Skeletal muscle cell (primary cell): ENCODE data around the gene AZU1.

Experiments
- DNase-seq: peaks from one replicate; pipeline ENCODE4 v3.0.0-alpha.2; 2010; ENCODE audit warnings: low read depth
- H3K4me3 ChIP-seq: 2 replicates; pipeline ENCODE4 v1.5.1; 2011; ENCODE audit warnings: low read depth, mild to moderate bottlenecking, control low read depth, low read length, moderate library complexity

AZU1 gene

DNA sequence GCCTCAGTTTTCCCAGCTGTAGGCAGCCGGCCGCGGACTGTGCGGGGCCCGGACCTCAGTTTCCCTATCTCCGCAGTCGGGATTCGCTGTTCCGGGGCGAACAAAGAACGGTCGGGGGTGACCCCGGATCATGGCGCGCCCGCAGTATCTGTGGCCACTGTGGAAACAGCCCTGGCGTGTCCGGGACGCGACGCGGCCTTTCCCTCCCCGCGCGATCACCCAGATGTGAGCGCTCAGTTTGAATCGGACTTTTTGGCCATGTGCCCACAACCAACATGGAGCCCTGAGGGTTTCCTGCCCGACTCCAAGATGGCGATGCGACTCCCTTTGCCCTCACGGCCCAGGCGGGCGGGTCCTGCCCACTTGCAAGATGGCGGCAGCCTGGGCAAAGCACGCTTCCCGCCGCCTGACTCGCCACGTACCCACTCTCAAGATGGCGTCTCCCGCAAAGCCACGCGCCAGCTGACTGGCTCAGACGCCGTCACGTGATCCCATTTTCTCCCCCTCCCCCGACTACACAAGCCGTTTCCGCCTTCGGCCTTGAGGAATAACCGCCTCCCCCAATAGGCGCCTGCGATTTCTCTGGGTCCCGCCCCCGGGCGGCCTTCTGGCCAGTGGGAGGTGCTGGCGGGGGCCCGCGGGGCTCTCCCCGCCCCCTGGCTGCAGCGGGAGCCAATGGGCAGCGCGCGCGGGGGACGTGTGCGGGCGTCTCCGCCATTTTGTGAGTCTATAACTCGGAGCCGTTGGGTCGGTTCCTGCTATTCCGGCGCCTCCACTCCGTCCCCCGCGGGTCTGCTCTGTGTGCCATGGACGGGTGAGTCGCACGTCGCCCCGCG is 30.7 kb upstream of the AZU1 start, which contains the start of gene PTBP1:
Gene PTBP1 (plus strand): TSS at position 761 of the 836 bp plus-strand sequence. CDS start 46 bp downstream, at position 807.
- DNase-seq = peak; percentile 100
- peak within 1 kb of the TSS; percentile 90 for H3K4me3 ChIP-seq

DNA sequence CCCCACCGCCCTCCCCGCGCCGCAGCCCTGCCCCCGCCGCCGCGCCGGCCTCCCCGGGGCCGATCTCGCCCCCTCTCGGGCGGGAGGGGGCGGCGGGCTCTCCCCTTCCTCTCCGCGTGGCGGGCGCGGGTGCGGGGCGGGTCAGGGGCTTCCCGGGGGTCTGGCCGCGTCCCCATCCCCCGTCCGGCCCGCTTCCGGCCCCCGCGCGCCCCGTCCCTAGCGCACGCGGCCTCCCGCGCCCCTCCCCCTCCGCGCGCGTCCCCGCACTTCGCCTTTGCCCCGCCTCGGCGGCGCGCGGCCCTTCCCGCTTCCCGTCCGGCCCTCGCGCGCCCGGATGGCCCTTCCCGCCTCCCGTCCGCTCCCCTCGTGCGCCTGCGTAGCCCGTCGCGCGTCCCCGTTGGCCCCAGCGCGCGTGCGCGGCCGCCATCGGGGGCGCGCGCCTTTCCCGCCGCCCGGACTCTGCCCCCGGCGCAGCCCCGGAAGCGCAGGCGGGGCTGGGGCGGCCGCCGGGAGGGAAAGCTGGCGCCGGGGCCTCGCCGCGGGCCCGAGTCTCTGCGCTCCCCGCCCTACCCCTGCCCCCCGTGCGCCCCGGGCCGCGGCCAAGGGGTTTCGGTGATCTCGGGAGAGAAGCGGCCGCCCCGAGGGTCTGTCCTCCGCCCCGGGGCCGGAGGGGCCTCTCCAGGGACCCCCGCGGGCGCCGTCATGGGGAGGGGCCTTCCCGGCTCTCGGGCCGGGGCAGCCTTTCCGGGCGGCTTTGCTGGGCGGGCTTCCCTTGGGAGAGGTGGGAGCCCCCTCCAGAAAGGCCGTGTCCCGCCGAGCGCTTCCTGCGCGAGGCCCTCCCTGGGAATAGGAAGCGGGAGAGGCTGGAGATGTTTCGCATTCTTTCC is 29.9 kb upstream of the AZU1 start:
- peak; percentile 65 for DNase-seq

DNA sequence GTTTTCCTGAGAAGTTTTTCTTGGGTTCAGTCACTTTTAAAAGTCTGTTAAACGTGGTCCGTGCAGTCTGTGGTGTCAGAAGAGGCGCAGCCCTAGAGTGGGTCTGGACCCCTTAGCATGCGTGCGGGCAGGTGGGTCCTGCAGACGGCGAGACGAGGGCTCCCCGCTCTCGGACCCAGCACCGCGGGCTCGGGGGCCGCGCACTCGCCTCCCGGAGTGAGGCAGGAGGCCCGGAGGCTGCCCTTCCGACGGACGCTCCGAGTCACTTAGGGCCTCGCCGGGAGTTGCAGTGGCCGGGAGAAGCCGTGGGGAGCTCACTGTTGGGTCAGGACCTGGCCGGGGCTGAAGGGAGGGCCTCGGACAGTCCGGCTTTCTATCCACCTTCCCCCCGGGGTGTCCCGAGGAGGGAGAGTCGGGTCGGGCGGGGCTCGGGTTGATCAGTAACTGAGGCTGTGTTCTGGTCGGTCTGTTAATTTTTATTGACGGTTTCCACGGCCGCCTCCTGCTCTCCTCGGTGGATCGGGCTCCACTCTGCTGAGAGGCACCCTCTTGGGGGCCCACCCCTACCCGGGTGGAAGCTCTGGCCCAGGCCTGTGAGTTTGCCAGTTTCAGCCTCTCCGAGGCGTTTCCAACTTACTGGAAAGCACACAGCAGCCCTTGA is 29.1 kb upstream of the AZU1 start:
- DNase-seq = no peak
- peak overlapping the region; percentile 90 for H3K4me3 ChIP-seq

More for the DNA sequence above, 29.9 kb upstream of the AZU1 start:
- peak overlapping the region; percentile 90 for H3K4me3 ChIP-seq

DNA sequence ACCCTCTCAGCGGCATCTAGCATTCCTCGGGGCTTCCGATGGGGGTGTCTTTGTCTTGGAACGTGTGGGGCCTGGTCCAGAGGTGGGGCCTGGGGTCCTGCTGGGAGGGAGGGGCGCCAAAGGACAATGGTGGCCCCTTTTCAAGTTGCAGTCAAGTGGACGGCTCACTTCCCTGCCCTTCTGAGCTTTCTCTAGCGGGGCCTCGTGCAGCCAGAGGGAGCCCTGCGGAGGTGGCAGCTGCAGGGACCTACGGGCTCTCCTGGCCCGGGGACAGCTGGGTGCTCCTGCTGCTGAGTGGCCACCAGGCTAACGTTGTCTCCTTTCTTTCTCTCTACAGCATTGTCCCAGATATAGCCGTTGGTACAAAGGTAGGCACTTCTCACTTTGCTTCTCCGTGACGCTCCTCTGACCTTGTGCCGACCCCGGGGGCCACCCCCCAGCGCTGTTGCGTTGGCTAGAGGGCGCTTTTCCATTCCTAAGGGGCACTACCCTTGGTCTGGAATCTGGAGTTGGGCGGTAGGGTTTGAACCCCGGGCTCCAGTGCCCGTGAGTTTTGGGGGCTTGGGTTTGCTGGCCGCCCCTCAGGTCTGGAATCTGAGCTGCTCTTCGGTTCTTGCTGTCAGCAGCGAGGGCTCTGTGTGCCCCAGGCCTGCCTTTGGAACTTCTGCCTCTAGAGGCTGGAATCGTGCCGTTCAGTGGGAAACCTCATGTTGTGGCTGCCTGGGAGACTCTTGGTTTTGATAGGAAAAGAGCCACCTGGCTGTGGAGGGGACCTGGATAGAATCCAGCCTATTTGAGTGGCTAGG is 28.4 kb upstream of the AZU1 start:
- DNase-seq = no peak
- H3K4me3 ChIP-seq = peak overlapping the region; percentile 90

DNA sequence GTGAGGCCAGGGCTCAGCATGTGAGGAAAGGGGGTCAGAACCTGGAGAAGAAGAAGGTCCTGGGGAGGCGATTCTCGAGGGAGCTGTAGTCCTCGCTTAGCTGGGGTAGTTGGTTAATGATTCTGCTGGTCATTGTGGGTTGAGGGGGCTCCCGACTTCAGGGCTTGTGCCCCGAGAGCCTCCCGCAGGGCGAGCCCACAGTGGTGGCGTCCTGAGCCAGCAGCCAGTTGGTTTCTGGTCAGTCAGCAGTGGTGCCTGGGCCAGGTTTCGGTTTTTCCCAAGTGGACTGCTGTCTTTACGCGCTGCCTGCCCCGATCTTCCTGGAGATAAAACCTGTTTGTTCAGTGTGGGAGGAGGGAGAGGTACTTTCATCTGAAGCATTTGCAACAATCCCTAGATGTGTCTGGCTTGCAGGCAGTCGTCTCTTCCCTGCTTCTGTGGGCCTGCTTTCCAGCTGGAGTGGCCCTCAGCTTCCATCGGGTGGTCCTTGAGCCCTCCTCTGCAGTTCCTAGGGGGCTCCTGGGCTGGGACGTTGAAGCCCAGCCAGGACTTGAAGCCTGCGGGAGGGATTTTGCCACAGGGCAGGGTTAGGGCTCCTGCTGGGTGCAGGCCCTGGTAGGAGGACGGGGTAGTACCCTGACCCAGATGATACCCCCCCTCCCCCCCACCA is 27.1 kb upstream of the AZU1 start:
- no peak for DNase-seq
- peak overlapping the region; percentile 12 for H3K4me3 ChIP-seq

DNA sequence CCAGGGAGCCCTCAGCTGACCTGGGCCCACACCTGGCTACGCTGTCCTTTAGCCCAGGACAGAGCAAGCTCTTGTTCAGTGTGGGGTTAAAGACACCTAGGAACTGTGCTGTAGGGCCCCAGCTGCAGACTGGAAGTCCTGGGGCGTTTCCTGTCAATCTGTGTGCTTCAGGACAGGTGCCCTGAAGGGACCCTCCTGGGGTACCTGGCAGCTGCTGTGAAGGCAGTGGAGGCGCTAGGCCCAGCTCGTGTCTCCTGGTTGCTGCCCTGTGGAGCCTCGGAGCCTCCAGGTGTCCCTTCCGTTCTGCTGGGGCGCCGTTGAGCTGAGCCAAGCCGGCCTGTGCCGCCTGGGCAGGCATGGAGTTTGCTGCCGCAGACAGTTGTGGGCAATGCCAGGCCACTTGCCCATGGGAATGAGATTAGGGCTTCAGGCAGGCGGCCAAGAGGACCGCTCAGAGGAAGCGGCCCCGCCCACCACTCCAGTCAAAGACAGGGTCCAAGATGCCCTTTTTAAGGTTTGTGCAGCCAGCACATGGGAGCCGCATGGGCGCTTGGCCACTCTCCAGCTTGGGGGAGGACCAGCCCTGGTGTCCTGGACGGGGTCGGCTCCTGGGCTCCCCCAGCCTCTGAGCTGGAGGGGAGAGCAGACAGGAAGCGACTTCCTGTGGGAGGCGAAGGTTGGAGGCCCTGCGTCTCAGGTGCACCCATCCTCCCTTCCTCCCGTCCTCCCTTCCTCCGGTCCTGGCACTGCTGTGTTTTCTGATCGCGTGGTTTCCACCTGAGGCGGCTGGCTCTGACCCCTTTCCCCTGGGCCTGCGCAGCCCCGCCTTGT is 26.4 kb upstream of the AZU1 start:
- H3K4me3 ChIP-seq = peak overlapping the region; percentile 27
- no peak for DNase-seq

DNA sequence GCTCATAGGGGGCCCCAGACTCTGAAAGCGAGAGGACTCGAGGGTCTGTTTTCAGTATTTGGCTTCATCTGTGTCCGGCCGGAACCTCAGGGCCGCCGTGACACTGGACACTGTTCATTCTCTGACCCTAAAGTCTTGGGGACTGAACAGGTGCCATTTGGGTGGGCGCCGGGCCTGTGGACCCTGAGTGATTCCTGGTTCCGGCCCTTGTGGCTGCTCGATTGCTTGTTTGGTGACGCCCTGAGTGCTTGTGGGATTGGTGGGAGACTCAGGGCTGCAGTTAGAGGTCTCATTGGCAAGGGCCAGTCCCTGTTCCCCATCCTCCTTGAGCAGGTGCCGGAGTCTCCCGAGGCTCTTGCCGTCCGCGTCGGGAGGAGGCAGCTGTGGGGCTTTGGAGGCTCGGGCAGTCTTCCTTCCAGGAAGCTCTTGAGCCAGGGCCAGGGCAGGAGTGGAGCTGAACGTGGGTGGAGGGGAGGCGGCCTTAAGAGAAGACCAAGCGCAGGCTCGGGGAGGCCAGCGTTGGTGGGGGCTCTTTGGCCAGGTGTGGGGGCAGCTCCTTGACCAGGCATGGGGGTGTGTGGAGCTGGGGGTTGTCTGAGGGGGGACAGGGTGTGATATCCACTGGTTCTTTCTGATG is 25.7 kb upstream of the AZU1 start:
- no peak for DNase-seq
- H3K4me3 ChIP-seq = peak overlapping the region; percentile 27

DNA sequence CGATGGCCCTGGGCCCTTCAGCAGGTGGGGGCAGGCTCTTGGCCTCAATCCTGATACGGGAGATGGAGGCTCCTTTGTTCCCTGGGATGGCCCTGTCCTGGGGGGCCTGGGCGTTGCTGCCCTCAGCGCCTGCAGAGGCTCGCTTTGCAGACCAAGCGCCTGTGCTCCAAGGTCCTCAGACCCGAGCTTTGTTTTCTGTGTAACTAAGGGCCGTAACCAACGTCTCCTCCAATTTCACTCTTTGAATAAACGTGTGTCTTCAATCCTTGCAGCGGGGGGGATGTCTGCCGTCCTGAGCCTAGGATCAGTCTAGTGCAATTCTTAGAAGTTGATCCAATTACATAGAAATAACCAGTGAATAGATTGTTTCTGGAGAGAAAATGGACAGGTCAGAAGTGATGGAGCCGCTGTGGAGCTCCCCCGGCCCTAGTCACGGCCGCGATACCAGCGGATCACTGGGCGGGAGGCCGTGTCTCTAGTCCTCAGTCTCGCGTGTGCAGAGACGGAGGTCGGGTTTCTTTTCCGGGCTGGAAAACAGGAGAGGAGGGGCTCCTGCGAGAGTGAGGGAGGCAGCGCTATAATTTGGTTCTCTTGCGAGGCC is 25.0 kb upstream of the AZU1 start:
- peak overlapping the region; percentile 27 for H3K4me3 ChIP-seq
- DNase-seq = no peak

DNA sequence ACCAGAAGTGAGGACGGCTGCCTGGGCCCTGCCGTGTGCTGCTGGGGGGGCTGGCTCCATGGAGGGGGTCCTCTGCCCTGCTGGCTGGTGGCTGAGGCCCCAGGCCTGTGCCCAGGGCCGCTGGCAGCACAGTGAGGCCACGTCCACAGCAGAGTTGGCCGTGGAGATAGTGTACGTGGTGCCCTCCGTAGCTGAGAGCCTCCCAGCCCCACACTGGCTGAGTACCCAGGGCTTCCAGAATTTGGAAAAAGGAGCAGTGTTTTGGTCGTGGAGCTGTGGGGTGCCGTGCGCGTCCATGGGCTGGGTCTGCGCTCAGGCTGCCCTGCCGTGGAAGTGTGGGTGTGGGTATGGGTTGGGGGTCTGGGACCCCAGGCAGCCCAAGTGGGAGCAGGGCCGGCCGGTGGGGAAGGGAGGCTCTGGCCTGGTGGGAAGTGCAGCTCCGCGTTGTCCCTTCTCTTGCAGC is 24.5 kb upstream of the AZU1 start:
- no peak overlapping the region for H3K4me3 ChIP-seq
- no peak for DNase-seq

DNA sequence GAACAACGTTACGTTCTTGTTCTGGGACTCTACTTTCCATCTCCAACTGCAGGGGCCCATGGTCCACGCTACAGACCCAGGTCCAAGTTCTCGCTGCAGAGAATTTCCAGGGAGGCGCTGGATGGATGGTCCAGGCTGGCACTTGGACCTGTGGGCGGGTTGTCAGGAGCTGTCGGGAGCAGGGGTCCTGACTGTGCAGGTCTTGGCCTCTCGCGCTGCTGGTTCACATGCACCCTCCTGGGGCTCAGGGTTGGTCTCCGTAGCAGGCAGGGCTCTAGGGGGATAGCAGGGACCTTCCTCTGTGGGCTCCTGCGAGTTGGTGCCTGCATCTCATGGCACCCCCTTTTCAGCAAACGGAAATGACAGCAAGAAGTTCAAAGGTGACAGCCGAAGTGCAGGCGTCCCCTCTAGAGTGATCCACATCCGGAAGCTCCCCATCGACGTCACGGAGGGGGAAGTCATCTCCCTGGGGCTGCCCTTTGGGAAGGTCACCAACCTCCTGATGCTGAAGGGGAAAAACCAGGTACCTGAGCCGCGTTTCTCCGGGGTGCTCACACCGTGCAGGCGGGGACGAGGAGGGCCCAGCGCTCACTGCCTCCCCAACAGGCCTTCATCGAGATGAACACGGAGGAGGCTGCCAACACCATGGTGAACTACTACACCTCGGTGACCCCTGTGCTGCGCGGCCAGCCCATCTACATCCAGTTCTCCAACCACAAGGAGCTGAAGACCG is 23.8 kb upstream of the AZU1 start:
- H3K4me3 ChIP-seq = no peak overlapping the region

DNA sequence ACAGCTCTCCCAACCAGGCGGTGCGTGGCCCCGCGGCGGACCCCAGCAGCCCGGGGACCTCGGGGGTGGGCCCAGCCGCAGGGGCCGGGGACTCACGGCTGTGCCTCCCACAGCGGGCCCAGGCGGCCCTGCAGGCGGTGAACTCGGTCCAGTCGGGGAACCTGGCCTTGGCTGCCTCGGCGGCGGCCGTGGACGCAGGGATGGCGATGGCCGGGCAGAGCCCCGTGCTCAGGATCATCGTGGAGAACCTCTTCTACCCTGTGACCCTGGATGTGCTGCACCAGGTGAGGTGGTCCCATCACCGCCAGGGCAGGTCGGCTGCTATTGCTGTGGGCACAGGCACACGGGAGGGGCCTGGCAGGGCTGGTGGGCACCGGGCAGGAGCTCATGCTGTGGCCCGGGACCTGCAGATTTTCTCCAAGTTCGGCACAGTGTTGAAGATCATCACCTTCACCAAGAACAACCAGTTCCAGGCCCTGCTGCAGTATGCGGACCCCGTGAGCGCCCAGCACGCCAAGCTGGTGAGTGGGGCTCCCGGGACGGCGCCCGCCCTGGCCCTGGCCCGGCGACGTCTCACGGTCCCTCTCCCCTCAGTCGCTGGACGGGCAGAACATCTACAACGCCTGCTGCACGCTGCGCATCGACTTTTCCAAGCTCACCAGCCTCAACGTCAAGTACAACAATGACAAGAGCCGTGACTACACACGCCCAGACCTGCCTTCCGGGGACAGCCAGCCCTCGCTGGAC is 23.0 kb upstream of the AZU1 start:
- no peak overlapping the region for H3K4me3 ChIP-seq
- DNase-seq = no peak

More for the DNA sequence above, 23.8 kb upstream of the AZU1 start:
- DNase-seq = no peak

DNA sequence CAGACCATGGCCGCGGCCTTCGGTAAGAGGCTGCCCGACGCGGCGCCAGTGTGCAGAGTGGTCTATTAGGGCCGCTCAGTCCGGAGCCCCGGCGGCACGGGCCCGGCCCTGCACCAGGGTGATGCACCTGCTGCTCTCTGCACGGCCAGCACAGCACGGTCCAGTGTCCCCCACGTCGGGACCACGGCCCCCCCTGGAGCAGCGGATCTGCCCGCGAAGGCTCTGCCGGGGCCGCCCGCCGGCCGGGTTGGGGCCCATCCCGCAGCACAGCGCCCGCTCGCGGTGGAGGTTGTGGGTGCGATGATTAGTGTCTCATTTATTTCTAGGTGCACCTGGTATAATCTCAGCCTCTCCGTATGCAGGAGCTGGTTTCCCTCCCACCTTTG is 22.5 kb upstream of the AZU1 start:
- no peak overlapping the region for H3K4me3 ChIP-seq
- DNase-seq = no peak

DNA sequence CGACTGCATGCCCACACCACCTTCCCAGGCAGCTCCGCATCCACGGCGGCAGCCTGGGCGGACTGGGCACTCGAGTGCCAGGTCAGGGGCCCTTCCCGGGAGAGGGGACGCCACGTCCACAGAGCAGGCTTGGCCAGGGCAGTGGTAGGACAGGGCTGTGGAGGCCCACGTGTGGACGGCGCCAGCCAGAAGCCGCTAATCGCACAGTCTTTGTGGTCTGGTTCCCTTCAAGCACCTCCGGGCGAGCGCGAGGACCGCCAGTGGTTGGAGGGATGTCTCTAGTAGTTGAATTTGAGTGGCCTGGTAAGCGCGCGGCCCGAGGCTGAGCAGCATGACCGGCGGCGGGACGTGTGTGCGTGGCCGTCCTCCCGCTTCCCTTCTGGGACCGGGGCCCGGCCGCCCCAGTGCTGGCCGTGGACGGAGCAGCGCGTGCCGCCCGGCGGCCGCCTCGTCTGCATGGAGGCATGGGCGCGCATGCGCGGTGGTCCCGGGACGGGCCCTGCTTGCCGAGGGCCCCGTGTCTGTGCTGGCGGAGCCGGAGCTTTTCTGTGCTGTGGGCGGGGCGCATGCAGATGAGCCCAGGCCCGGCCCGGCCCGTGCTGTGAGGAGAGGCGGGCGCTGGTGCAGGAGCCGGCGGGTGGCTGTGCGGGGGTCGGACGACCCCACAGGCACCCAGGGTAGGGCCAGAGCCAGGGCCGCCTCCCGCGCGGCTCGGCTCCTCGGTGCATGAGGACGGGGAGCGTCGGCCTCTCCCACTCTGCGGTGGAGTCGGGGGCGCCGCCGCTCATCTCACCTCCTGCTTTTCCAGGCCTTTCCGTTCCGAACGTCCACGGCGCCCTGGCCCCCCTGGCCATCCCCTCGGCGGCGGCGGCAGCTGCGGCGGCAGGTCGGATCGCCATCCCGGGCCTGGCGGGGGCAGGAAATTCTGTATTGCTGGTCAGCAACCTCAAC is 21.8 kb upstream of the AZU1 start:
- H3K4me3 ChIP-seq = no peak overlapping the region
- no peak for DNase-seq

DNA sequence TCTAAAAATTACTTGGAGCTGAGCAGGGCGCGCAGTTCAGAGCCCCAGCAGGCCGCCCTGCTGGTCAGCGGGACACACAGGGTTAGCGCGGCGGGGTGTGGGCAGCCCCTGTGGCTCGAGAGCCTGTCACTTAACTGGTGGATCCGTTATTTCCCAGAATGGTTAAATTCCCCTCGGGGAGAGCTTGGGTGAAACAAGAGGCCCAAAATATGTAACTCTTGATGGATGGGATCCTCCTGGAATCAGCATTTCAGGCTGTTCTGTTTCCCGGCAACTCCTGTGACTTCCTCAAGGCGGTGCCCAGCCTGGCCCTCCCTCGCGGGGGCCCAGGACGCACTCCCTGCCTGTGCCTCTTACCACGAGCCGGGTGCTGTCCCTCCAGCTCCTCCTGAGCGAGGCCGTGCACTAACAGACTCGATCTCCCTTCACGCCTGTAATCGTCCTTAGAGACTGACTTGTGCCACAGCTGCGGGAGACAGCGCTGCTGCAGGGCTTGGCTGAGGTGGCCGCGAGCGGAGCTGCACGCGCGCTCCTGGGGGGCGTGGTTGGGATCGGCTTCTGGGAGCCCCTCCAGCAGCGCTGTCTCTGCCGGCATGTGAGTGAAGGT is 20.7 kb upstream of the AZU1 start:
- no peak for DNase-seq
- H3K4me3 ChIP-seq = no peak overlapping the region
